ENCODE data around the gene SLC8A1.

SLC8A1 gene

DNA sequence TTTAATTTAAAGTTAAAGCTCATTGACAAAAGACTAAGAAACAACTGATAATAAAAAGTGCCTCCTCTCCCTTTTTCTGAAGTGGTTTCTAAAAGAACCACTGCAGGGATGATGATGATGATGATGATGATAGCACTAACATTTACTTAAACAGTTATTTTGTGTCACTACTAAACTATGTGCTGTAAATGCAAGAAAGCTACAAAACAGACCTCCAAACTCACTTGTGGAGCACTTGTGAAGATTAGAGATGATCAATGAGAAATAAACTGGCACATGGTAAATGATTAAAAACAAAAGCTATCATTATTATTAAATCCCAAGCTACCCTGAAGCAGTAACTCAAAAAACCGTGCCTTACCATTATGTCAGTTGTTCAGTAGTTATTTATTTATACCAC is 88.7 kb downstream of the SLC8A1 start:
- TF ChIP-seq, protein P1, sequence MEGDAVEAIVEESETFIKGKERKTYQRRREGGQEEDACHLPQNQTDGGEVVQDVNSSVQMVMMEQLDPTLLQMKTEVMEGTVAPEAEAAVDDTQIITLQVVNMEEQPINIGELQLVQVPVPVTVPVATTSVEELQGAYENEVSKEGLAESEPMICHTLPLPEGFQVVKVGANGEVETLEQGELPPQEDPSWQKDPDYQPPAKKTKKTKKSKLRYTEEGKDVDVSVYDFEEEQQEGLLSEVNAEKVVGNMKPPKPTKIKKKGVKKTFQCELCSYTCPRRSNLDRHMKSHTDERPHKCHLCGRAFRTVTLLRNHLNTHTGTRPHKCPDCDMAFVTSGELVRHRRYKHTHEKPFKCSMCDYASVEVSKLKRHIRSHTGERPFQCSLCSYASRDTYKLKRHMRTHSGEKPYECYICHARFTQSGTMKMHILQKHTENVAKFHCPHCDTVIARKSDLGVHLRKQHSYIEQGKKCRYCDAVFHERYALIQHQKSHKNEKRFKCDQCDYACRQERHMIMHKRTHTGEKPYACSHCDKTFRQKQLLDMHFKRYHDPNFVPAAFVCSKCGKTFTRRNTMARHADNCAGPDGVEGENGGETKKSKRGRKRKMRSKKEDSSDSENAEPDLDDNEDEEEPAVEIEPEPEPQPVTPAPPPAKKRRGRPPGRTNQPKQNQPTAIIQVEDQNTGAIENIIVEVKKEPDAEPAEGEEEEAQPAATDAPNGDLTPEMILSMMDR (conservative IDR thresholded peaks at IDR 0.05; ENCODE audit: low read length) = no peak
- TF ChIP-seq EZH2phosphoT487 (IDR thresholded peaks at IDR 0.05; ENCODE audit: borderline replicate concordance) = no peak
- Histone ChIP-seq H3K9me3 (ENCODE audit: insufficient read depth, low read depth, low read length) (no peaks in the 10 kb centered on the region), H4K20me1 (ENCODE audit: insufficient read depth, low read length, poor library complexity, severe bottlenecking) (no peaks in the 10 kb centered on the region), H3F3A (ENCODE audit: low read depth) (no peaks in the 10 kb centered on the region), H3K27me3 (ENCODE audit: insufficient read depth, low read length, poor library complexity, severe bottlenecking) (no peaks in the 10 kb centered on the region), H3K4me3 (ENCODE audit: low read length, poor library complexity, severe bottlenecking) (no peak overlapping the region), H3K9ac (ENCODE audit: low read depth, low read length, poor library complexity, severe bottlenecking) (no peak overlapping the region), H2AFZ (ENCODE audit: low read length) (no peak overlapping the region), H3K36me3 (ENCODE audit: insufficient read depth, low read length) (no peaks in the 10 kb centered on the region), H3K4me2 (ENCODE audit: low read depth, low read length, poor library complexity, severe bottlenecking) (no peak overlapping the region), H3K79me2 (ENCODE audit: insufficient read depth, low read length) (no peaks in the 10 kb centered on the region), H3K9me2 (replicated peaks; ENCODE audit: low read depth, low read length) (no peaks in the 10 kb centered on the region), H3K4me1 (ENCODE audit: insufficient read depth, low read length, poor library complexity, severe bottlenecking) (no peaks in the 10 kb centered on the region)

DNA sequence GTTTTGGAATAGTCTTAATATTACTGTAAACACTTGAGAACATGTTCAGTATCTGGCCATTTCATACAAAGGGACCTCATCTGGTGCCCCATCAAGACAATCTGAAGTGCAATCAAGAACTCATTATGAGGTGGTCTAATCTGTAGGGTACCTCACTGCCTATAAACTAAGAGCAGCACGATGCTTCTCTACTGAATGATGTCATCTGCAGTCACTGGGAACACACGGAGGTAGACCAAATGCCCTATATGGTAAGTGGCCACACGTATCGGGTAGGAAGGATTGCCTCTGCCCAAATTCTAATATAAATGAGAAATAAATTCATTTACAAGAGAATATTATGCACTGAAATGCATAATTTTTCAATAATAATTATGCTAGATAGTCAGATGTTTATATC is 90.4 kb downstream of the SLC8A1 start:
- Histone ChIP-seq H3K79me2 (ENCODE audit: insufficient read depth, low read length) (no peaks in the 10 kb centered on the region), H3K4me3 (ENCODE audit: low read length, poor library complexity, severe bottlenecking) (no peak overlapping the region), H3K9ac (ENCODE audit: low read depth, low read length, poor library complexity, severe bottlenecking) (no peak overlapping the region), H2AFZ (ENCODE audit: low read length) (no peak overlapping the region), H4K20me1 (ENCODE audit: insufficient read depth, low read length, poor library complexity, severe bottlenecking) (no peaks in the 10 kb centered on the region), H3K36me3 (ENCODE audit: insufficient read depth, low read length) (no peaks in the 10 kb centered on the region), H3K27me3 (ENCODE audit: insufficient read depth, low read length, poor library complexity, severe bottlenecking) (no peaks in the 10 kb centered on the region), H3K9me2 (replicated peaks; ENCODE audit: low read depth, low read length) (no peaks in the 10 kb centered on the region), H3K9me3 (ENCODE audit: insufficient read depth, low read depth, low read length) (no peaks in the 10 kb centered on the region), H3F3A (ENCODE audit: low read depth) (no peaks in the 10 kb centered on the region), H3K4me2 (ENCODE audit: low read depth, low read length, poor library complexity, severe bottlenecking) (no peak overlapping the region), H3K4me1 (ENCODE audit: insufficient read depth, low read length, poor library complexity, severe bottlenecking) (no peaks in the 10 kb centered on the region)
- TF ChIP-seq EZH2phosphoT487 (IDR thresholded peaks at IDR 0.05; ENCODE audit: borderline replicate concordance) = no peak
- TF ChIP-seq, protein P1 (conservative IDR thresholded peaks at IDR 0.05; ENCODE audit: low read length) = no peak

DNA sequence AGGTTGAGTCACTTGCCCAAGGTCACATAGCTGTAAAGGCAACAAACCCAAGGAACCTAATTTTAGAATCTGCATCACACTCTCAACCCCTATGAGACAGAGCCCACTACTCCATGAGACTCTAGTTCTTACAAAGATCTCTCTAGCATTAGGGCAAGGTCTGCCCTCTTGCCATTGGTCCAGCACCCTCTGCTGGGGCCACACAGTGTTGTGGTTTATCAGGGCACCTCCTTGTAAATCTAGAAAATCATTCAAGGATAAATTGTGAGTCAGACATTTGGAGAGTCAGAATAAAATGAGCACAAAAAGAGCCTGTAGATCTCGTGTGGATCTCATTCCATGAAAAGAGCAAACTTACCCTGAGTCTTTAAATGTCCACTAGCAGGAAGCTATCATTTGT is 91.2 kb downstream of the SLC8A1 start:
- Histone ChIP-seq H3K9me3 (ENCODE audit: insufficient read depth, low read depth, low read length) (no peaks in the 10 kb centered on the region), H3K36me3 (ENCODE audit: insufficient read depth, low read length) (no peaks in the 10 kb centered on the region), H3F3A (ENCODE audit: low read depth) (no peaks in the 10 kb centered on the region), H3K9me2 (replicated peaks; ENCODE audit: low read depth, low read length) (no peaks in the 10 kb centered on the region), H3K27me3 (ENCODE audit: insufficient read depth, low read length, poor library complexity, severe bottlenecking) (no peaks in the 10 kb centered on the region), H3K79me2 (ENCODE audit: insufficient read depth, low read length) (no peaks in the 10 kb centered on the region), H3K9ac (ENCODE audit: low read depth, low read length, poor library complexity, severe bottlenecking) (no peak overlapping the region), H3K4me1 (ENCODE audit: insufficient read depth, low read length, poor library complexity, severe bottlenecking) (no peaks in the 10 kb centered on the region), H3K4me2 (ENCODE audit: low read depth, low read length, poor library complexity, severe bottlenecking) (no peak overlapping the region), H3K4me3 (ENCODE audit: low read length, poor library complexity, severe bottlenecking) (no peak overlapping the region), H4K20me1 (ENCODE audit: insufficient read depth, low read length, poor library complexity, severe bottlenecking) (no peaks in the 10 kb centered on the region), H2AFZ (ENCODE audit: low read length) (no peak overlapping the region)
- TF ChIP-seq, protein P1 (conservative IDR thresholded peaks at IDR 0.05; ENCODE audit: low read length) = peak; percentile 28
- no peak for TF ChIP-seq EZH2phosphoT487 (IDR thresholded peaks at IDR 0.05; ENCODE audit: borderline replicate concordance)
